GDM1 (cell line): ENCODE data around the gene TMEM255B.

Experiments
- DNase-seq: peaks from one replicate; lab custom pipeline; 2025; lab: John Stamatoyannopoulos, UW

TMEM255B gene

DNA sequence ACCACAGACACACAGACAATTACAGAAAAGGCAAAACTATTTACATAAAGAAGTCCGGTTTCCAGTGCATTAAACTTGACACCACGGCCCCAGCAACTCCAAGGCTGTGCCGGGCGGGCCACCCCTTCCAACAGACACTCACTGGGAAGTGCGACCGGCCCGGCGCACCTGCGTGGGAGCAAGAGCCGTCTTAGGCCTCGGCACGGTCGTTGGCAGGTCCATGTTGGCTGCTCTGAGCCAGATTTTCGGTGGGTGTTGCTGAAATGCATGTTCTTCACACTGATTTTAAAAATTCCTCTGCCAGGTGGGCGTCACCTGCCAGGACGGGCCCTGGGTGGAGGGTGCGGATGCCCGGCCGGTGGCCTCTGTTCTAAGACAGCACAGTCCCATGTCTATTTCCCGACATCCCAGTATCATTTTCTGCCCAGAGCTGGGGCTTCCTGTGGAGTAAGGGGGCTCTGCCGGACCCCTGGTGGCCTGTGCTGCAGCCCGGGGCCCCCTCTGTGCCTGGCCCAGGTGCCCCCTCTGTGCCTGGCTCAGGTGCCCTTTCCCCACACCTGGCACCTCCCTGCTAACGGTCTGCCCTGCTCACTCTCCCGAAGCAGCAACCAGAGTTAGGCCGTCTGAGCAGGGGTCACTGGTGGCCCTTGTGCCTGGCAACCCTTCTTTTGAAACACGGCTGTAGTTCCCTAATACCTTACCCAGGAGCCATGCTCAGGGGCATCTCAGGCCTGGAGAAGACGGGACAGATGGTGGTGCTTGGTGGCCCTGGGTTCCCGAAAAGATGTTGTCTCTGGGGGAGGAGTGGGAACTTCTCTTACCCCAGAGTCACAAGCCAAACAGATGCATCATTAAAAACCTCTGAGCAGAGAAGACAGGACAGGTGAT, 9.2 kb downstream of the TMEM255B start:
- DNase-seq = no peak

GRCh38 chr13:113769106-113769505, 10.1 kb downstream of the TMEM255B start:
- no peak for DNase-seq

GRCh38 chr13:113769881-113770280, 10.9 kb downstream of the TMEM255B start:
- DNase-seq = no peak

DNA sequence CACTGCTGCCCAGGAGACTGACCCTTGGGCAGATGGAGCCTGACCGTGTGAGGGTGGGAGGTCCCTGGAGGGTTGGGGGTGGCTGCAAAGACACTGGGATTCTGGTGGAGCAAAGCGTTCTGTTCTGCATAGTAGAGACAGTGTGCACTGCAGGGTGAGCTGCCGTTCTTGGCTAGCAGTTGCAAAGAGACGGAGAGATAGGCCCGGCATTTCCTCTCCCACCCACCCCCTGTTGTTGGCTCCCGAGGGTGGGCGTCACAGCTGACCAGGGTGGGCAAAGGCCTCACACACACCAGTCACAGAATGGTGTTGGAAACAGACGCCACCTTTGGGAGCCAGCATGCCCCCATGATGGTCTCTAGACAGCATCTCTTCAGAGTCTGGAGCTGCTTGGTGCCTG, 11.4 kb downstream of the TMEM255B start:
- DNase-seq = no peak

DNA sequence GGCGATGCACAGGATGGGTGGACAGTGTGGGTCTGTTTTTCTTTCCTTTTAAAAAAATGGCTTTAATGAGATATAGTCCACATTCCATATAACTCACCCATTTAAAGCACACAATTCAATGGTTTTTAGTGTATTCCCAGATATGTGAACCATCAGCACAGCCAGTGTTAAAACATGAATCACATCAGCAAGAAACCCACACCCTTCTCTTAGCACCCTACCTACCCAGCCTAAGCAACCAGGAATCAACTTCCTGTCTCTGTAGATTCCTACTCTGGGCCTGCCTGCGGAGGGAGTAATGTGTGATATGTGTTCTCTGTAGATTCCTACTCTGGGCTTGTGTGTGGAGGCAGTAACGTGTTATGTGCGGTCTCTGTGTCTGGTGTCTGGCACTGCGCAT, 11.9 kb downstream of the TMEM255B start:
- no peak for DNase-seq

DNA sequence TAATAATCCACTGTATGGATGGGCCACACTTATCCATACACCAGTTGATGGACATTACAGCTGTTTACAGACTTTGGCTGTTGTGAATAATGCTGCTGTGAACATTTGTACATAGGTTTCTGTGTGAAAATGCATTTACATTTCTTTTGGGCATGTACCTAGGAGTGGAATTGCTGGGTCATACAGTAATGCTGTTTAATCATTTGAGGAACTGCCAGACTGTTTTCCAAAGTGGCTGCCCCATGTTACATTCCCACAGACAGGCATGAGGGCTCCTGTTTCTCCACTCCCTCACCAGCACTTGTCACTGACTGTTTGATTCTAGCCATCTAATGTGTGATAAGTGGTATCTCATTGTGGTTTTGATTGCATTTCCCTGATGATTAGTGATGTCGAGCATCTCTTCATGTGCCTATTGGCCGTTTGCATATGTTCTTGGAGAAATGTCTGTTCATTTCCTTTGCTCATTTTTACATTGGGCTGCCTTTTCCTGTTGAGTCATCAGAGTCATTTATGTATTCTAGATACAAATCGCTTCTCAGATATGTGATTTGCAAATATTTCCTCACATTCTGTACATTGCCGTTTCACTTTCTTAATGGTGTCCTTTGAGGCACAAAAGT, 12.8 kb downstream of the TMEM255B start:
- DNase-seq = no peak

- DNase-seq = no peak
Observed at GRCh38 chr13:113774177-113775107, 15.4 kb downstream of the TMEM255B start.

- DNase-seq = no peak
Observed at GRCh38 chr13:113775451-113776145, 16.6 kb downstream of the TMEM255B start.

DNA sequence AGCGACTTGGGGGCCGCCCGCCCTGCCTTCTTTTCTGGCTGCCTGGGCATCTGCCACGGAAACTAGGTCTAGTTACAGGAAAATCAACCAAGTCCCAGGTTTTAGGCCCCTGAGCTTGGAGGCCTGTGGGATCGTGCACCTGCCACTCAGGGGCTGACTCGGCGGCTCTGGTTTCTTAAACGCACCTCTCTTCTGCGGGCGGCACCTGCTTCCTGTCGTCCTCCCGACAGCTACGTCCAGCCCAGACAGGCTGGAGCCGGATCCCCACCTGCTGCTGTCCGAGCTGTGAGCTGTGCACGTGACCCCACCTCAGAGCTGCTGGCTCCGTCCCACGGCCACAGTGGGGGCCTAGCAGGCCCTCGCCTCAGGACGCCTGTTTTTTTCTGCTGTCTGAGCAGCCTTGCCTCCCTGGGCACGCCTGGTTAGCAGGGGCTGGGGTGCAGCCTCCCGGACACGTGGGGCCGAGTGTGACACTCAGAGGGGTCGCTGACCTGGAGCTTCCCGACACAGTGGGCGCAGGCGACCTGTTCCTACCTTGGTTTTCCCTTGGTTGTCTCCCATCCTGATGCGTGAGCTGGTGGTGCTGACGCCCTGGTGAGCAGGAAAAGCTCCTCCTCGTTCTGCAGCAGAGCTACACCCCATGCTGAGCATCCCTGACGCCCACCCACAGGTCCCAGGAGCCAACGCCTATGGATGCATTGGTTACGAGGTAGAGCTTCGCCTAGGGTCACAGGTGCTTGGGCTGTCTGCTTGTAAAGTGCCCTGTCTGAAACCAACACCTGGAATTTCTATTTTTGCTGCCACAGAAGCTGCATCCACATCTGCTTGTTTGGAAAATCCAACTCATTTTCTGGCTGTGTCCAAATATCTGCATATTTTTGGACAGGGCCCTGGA, 17.5 kb downstream of the TMEM255B start:
- no peak for DNase-seq

DNA sequence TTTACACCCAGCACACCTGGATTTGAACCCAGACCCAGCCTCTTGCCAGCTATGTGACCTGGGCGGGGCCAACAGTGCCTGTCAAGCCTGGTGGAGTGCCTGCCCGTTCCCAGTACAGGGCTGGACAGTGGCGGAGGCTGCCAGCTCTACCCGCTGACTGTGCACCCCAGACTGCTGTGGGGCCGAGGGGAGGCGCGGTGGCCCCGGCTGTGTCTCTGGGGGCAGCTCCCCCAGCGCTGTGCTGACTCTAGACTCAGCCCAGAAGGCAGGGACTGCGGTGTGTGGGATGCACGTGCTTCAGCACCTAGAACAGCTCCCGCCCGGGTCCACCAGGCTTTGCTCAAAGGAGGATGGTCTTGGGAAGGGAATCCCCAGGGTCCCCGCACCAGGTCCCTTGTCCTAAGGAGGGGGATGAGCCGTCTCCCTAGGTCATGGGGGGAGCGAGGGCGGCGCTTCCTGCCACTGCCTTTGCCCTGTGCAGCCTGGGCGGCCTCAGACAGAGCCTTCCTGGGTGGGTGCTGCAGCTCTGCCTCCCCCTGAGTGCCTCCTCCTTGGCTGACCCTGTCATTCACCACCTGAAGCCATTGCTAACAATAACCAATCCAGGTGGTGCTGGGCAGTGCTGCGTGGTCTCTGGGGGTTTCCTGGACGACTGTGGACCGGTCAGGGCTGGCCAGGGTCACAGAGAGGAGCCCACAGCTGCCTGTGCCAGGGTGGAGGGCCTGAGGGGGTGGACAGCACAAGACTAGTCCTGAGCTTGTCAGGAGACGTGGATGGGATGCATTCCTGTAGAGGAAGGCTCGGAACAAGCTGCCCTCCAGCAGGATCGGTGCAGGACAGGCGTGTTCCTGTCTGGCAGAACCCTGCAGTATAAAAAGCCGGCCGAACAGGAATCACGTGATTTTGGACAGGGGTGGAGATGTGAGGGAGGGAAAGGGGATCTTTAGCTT, 18.6 kb downstream of the TMEM255B start:
- no peak for DNase-seq

- no peak for DNase-seq
Observed at GRCh38 chr13:113781571-113781970, 22.5 kb downstream of the TMEM255B start.

- no peak for DNase-seq
Observed at GRCh38 chr13:113782472-113782871, 23.4 kb downstream of the TMEM255B start.

- DNase-seq = no peak
Observed at GRCh38 chr13:113783200-113783881, 24.3 kb downstream of the TMEM255B start.

- DNase-seq = no peak
Observed at GRCh38 chr13:113783966-113784644, 25.1 kb downstream of the TMEM255B start.

DNA sequence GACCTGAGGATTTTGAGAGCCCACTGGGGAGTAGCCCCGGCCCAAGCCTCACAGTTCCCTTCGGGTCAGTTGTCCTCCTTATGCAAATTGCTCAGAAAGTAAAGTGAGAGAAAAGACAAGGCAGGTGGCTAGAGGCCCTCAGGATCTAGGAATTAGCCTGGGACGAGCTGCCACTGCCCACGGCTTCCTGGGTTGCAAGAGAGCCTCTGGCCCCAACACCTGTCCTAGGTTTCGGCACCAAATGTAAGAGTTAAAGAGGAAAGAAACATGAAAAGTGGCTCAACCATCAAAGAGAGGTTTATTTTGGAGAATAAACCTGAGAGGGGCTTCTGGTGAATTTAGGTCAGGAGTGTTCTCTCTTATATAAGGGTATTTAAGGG, 25.6 kb downstream of the TMEM255B start:
- DNase-seq = no peak

DNA sequence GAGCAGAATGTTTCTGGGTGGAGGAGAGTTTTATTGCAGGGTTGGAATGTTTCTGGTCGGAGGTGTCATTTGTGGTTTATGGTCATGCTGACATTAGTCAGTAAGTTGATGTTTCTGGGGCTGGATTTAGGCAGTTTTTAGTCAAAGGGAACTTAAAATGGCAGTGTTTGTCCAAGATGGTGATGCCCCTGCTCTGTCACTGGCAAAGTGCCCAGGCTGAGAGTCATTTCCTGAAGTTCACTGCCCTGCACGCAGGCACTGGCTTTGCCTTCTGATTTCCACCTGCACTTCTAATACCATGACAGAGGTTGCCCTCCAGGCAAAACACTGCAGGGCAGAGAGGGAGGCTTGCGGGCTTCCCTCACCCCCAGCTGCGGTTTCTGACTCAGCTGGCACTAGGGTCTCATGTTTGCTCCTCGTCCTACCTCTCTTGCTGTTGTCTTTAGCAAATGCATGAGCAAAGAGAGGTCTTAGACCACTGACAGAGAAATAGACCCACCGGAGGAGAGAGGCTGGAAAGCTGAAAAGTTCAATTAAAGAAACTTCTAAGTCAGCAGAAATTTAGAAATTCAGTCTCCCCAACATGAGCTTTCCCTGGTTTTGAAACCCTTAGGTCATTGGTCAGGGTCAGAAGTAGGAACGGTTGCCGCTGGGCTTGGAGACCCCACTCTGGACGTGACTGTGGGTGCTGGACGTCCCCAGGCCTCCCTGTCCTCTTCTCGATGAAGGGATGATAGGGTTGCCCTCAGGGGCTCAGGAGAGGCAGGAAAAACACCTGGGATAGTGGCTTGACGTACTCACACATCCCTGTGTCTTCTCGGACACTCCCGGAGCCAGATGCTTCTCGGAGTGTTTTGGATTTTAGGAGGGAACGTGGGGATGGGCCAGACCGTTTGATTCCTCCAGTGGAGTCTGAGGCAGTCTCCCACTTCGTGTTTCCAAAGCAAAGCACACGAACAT, 26.3 kb downstream of the TMEM255B start:
- no peak for DNase-seq

- DNase-seq = no peak
Observed at GRCh38 chr13:113786262-113786841, 27.3 kb downstream of the TMEM255B start.
